ENCODE measurements around the gene RPS6KC1. TPM values are rescaled to one million over a fixed set of nuclear protein-coding genes. Genes with fewer than 3 reads are reported as not detected.
"Not testable (repeated sequence)": the region's sequence is repeated elsewhere in the genome, so short reads cannot be mapped to it uniquely, and the experiment has no call there.

RPS6KC1 gene
- total RNA-seq, 1 donor from 2014 or later, result 19.2 TPM

DNA sequence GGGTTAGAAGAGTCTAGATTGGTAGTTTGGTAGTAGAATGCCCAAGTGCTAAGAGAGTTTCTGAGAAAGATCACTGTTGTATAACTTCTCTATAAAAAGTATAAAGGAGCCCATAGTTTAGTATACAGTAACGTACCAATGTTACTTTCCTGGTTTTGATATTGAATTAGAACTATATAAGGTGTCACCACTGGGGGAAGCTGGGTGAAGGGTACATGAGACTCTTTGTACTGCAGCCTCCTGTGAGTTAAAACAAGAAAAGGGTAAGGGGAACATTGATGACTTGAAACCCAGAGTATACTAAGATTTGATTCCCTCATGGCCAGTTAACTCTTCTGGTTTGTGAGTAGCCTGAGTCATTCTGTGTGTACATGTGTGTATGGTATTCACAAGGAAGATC, 129.8 kb downstream of the RPS6KC1 start:
- H3K9me3 Mint-ChIP-seq, result no peaks in the 10 kb centered on the region
- H3K36me3 Mint-ChIP-seq, result peaks cover 32% of the 10 kb centered on the region
- H3K4me1 Mint-ChIP-seq (ENCODE audit: unreplicated experiment), result no peaks in the 10 kb centered on the region
- H3K27ac Mint-ChIP-seq, result no peak overlapping the region
- no peak for DNase-seq (ENCODE audit: extremely low spot score, unreplicated experiment)
- no peak overlapping the region for H3K4me3 Mint-ChIP-seq
- no peak for TF ChIP-seq CTCF (conservative IDR thresholded peaks at IDR 0.05)
- H3K27me3 Mint-ChIP-seq, result no peaks in the 10 kb centered on the region

DNA sequence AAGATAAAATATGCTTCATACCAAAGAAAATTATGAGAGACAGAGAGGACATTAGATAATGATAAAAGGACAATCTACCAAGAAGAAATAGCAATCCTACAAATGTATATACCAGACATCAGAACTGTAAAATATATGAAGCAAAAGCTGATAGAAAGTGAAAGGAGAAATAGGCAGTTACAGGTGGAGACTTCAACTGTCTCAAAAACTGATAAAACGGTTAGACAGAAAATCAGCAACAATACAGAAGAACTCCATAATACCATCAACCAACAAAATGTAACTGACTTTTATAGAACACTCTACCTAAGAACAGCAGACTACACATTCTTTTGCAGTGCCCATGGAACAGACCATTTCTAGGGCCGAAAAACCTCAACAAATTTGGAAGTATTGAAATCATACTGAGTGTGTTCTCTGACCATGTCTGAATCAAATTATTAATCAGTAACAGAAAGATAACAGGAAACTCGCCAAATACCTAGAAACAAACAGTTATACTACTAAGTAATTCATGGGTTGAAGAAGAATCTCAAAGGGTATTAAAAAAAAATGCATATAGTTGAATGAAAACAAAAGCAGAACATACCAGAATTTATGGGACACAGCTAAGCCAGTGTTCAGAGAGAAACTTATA, 132.1 kb downstream of the RPS6KC1 start:
- H3K27ac Mint-ChIP-seq, result no peak overlapping the region
- no peak for DNase-seq (ENCODE audit: extremely low spot score, unreplicated experiment)
- no peaks in the 10 kb centered on the region for H3K4me1 Mint-ChIP-seq (ENCODE audit: unreplicated experiment)
- H3K36me3 Mint-ChIP-seq, result peaks cover 34% of the 10 kb centered on the region
- TF ChIP-seq CTCF (conservative IDR thresholded peaks at IDR 0.05), result no peak
- peaks cover 5% of the 10 kb centered on the region for H3K9me3 Mint-ChIP-seq
- no peak overlapping the region for H3K4me3 Mint-ChIP-seq
- H3K27me3 Mint-ChIP-seq, result no peaks in the 10 kb centered on the region

- Mint-ChIP-seq H3K27ac (no peak overlapping the region), H3K4me1 (ENCODE audit: unreplicated experiment) (no peaks in the 10 kb centered on the region), H3K27me3 (no peaks in the 10 kb centered on the region), H3K36me3 (peaks cover 40% of the 10 kb centered on the region), H3K9me3 (peaks cover 13% of the 10 kb centered on the region), H3K4me3 (no peak overlapping the region)
- no peak for DNase-seq (ENCODE audit: extremely low spot score, unreplicated experiment)
- TF ChIP-seq CTCF (conservative IDR thresholded peaks at IDR 0.05), result no peak
Measured at GRCh38 chr1:213186168-213186567, 135.1 kb downstream of the RPS6KC1 start.

DNA sequence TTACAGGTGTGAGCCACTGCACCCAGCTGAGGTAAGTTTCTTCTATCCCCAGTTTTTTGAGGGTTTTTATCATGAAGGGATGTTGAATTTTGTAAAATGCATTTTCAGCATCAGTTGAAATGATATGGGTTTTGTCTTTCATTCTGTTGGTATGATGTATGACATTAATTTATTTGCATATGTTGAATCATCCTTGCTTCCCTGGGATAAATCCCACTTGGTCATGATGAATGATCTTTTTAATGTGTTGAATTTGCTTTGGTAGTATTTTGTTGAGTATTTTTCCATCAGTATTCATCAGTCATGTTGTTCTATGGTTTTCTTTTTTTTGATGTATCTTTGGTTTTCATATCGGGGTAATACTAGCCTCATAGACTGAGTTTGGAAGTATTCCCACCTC, 141.0 kb downstream of the RPS6KC1 start:
- Mint-ChIP-seq H3K4me1 (ENCODE audit: unreplicated experiment) (no peaks in the 10 kb centered on the region), H3K27me3 (no peaks in the 10 kb centered on the region), H3K27ac (no peak overlapping the region), H3K36me3 (peaks cover 34% of the 10 kb centered on the region), H3K9me3 (peaks cover 8% of the 10 kb centered on the region), H3K4me3 (no peak overlapping the region)
- DNase-seq (ENCODE audit: extremely low spot score, unreplicated experiment), result no peak
- no peak for TF ChIP-seq CTCF (conservative IDR thresholded peaks at IDR 0.05)

DNA sequence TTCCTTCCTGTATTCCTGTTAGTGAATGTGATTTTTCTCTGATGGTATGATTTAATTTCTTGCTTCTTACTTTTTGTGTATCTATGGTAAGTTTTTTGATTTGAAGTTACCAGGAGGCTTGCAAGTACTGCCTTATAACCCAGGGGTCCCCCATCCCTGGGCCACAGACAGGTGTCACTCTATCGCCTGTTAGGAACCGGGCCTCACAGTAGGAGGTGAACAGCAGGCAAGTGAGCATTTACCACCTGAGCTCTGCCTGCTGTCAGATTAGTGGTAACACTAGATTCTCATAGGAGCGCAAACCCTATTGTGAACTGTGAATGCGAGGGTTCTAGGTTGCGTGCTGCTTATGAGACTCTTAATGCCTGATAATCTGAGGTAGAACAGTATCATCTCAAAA, 143.3 kb downstream of the RPS6KC1 start:
- DNase-seq (ENCODE audit: extremely low spot score, unreplicated experiment), result no peak
- no peaks in the 10 kb centered on the region for H3K27me3 Mint-ChIP-seq
- H3K4me1 Mint-ChIP-seq (ENCODE audit: unreplicated experiment), result no peaks in the 10 kb centered on the region
- peaks cover 8% of the 10 kb centered on the region for H3K9me3 Mint-ChIP-seq
- no peak overlapping the region for H3K27ac Mint-ChIP-seq
- no peak for TF ChIP-seq CTCF (conservative IDR thresholded peaks at IDR 0.05)
- H3K36me3 Mint-ChIP-seq, result peaks cover 55% of the 10 kb centered on the region
- no peak overlapping the region for H3K4me3 Mint-ChIP-seq

DNA sequence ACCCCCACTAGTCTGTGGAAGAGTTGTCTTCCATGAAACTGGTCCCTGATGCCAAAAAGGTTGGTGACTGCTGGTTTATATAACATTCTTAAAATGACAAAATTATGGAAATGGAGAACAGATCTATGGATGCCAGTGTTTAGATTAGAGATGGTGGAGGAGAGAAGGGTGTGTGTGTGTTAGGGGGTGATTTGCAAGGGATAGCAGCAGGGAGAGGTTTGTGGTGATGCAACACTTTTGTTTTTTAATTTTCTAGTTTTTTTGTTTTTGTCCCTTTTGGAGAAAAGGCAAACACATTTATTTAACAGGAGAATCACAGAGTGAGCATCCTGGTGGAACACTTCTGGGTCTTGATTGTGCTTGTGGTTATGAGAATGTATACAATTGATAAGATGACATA, 143.8 kb downstream of the RPS6KC1 start:
- no peak for DNase-seq (ENCODE audit: extremely low spot score, unreplicated experiment)
- Mint-ChIP-seq H3K27me3 (no peaks in the 10 kb centered on the region), H3K4me1 (ENCODE audit: unreplicated experiment) (no peaks in the 10 kb centered on the region), H3K27ac (no peak overlapping the region), H3K9me3 (peaks cover 6% of the 10 kb centered on the region), H3K36me3 (peaks cover 56% of the 10 kb centered on the region), H3K4me3 (no peak overlapping the region)
- TF ChIP-seq CTCF (conservative IDR thresholded peaks at IDR 0.05), result no peak

DNA sequence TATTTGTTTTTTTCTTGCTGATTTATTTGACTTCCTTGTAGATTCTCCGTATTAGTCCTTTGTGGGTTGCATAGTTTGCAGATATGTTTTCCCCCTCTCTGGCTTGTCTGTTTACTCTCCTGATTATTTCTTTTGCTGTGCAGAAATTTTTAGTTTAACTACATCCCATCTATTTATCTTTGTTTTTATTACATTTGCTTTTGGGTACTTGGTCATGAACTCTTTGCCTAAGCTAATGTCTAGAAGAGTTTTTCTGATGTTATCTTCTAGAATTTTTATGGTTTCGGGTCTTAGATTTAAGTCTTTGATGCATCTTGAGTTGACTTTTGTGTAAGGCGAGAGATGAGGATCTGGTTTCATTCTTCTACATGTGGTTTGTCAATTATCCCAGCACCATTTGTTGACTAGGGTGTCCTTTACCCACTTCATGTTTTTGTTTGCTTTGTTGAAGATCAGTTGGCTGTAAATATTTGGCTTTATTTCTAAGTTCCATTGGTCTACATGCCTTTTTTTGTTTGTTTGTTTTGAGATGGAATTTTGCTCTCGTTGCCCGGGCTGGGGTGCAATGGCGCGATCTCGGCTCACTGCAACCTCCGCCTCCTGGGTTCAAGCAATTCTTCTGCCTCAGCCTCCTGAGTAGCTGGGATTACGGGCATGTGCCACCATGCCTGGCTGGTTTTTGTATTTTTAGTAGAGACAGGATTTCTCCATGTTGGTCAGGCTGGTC, 145.4 kb downstream of the RPS6KC1 start:
- H3K4me1 Mint-ChIP-seq (ENCODE audit: unreplicated experiment); H3K27ac Mint-ChIP-seq; DNase-seq (ENCODE audit: extremely low spot score, unreplicated experiment); H3K4me3 Mint-ChIP-seq; H3K27me3 Mint-ChIP-seq; H3K9me3 Mint-ChIP-seq: not testable (repeated sequence)
- peaks cover 53% of the 10 kb centered on the region for H3K36me3 Mint-ChIP-seq
